ENCODE data around the gene LRRFIP1. TPM values are rescaled to one million over a fixed set of nuclear protein-coding genes. Genes with fewer than 3 reads are reported as not detected.

Gene LRRFIP1
- polyA plus RNA-seq, 1 donor (not counting 4 experiments of a cell fraction or from before 2014, with no cell fraction given): 115 TPM

DNA sequence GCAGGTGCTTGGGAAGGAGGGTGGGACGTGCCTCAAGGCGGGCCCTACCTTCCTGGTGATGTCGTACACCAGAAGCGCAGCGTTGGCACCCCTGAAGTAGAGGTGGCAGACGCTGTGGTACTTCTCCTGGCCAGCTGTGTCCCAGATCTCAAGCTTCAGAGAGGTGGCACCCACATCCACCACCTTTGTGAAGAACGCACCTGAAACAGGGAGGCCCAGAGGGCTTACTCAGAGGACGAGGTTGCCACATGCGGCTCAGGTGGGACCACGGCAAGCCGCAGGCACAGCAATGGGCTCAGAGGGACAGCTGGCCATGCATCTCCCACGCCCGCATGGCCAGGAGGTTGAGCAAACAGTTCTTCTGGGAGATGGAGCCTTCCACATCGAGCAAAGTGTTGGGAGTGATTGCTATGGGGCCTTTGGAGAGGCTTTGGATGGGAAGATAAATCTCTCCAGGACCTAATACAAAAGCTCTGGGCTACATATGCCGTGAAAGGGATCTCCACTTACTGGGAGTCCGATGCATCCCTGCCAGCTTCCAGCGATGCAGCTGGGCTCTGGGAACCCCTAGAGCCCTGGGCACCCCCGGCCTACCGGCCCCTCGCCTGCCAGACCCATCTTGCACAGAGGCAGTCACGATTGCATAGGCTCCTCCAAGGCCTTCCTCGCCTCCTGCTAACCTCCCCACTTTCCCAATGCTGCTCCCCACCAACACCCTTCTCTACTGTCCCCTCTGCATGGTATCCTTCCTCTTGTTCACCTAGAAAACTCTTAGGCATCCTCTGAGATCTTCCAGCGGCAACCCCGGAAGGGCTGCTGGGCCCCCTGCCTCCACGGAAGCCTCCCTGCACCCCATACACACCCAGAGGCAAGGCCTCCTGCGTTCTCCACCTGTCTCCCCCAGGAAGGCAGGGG lies 49.2 kb upstream of the LRRFIP1 start:
- no peaks in the 10 kb centered on the region for H3K36me3 ChIP-seq (ENCODE audit: control insufficient read depth in 2 of 2, extremely low read depth in 1 of 2, insufficient read depth in 2 of 2, low read length in 2 of 2)
- no peak overlapping the region for H2AFZ ChIP-seq (ENCODE audit: control insufficient read depth, low read length)
- no peak overlapping the region for H3K4me3 ChIP-seq (ENCODE audit: control insufficient read depth in 2 of 3, extremely low read depth in 1 of 3, insufficient read depth in 2 of 3, low read depth in 1 of 3, low read length in 3 of 3)
- H3K9ac ChIP-seq (ENCODE audit: control insufficient read depth, extremely low read depth, insufficient read depth, low read length): no peak overlapping the region
- dilution Hi-C loops (cut with MboI; ENCODE audit: extremely low pct_ligation_motif_present, low sequenced_read_pairs): no loop called here
- H3K4me2 ChIP-seq (ENCODE audit: control insufficient read depth, extremely low read depth, insufficient read depth, low read depth, low read length): no peak overlapping the region
- peaks cover 12% of the 10 kb centered on the region for H3K4me1 ChIP-seq (ENCODE audit: control insufficient read depth, extremely low read depth, insufficient read depth, low read length)
- no peaks in the 10 kb centered on the region for H3K9me1 ChIP-seq (ENCODE audit: control insufficient read depth, extremely low read depth, insufficient read depth, low read length)
- no peaks in the 10 kb centered on the region for H3K27me3 ChIP-seq (ENCODE audit: control insufficient read depth, extremely low read depth, insufficient read depth, low read length)
- TF ChIP-seq, protein P1, sequence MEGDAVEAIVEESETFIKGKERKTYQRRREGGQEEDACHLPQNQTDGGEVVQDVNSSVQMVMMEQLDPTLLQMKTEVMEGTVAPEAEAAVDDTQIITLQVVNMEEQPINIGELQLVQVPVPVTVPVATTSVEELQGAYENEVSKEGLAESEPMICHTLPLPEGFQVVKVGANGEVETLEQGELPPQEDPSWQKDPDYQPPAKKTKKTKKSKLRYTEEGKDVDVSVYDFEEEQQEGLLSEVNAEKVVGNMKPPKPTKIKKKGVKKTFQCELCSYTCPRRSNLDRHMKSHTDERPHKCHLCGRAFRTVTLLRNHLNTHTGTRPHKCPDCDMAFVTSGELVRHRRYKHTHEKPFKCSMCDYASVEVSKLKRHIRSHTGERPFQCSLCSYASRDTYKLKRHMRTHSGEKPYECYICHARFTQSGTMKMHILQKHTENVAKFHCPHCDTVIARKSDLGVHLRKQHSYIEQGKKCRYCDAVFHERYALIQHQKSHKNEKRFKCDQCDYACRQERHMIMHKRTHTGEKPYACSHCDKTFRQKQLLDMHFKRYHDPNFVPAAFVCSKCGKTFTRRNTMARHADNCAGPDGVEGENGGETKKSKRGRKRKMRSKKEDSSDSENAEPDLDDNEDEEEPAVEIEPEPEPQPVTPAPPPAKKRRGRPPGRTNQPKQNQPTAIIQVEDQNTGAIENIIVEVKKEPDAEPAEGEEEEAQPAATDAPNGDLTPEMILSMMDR (optimal IDR thresholded peaks at IDR 0.05 in 1 of 3, IDR thresholded peaks at IDR 0.05 in 1 of 3, conservative IDR thresholded peaks at IDR 0.05 in 1 of 3; ENCODE audit: extremely low read depth in 1 of 3, insufficient read depth in 2 of 3, low read length in 3 of 3): no peak
- no peak for TF ChIP-seq EZH2 (IDR thresholded peaks at IDR 0.05; ENCODE audit: low read length)
- no peak overlapping the region for H3K27ac ChIP-seq (ENCODE audit: control insufficient read depth, insufficient read depth, low read length)
- FAIRE-seq (no peak), DNase-seq (ENCODE audit: low read depth, low spot score) (no peak)
- no peaks in the 10 kb centered on the region for H3K79me2 ChIP-seq (ENCODE audit: control insufficient read depth, insufficient read depth, low read length)
- no peaks in the 10 kb centered on the region for H4K20me1 ChIP-seq (ENCODE audit: control insufficient read depth, extremely low read depth, insufficient read depth, low read length)
- no peaks in the 10 kb centered on the region for H3K9me3 ChIP-seq (ENCODE audit: control insufficient read depth, low read depth, low read length)

DNA sequence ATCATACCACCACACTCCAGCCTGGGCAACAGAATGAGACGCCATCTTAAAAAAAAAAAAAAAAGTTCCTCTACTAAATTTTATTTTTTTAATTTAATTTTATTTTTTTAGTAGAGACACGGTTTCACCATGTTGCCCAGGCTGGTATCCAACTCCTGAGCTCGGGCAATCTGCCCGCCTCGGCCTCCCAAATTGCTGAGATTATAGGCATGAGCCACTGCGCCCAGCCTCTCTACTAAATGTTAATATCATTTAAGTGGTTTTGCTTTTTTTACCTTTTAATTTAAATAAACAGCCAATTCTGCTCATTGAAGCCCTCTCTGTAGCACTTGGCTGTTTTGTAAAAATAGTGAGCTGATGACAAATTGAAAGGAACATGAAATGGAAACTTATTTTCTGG lies 46.1 kb upstream of the LRRFIP1 start:
- no peak for DNase-seq (ENCODE audit: low read depth, low spot score)
- dilution Hi-C loops (cut with MboI; ENCODE audit: extremely low pct_ligation_motif_present, low sequenced_read_pairs): no loop called here
- Histone ChIP-seq H4K20me1 (ENCODE audit: control insufficient read depth, extremely low read depth, insufficient read depth, low read length) (no peaks in the 10 kb centered on the region), H3K4me1 (ENCODE audit: control insufficient read depth, extremely low read depth, insufficient read depth, low read length) (no peaks in the 10 kb centered on the region), H3K79me2 (ENCODE audit: control insufficient read depth, insufficient read depth, low read length) (no peaks in the 10 kb centered on the region), H2AFZ (ENCODE audit: control insufficient read depth, low read length) (no peak overlapping the region), H3K36me3 (ENCODE audit: control insufficient read depth in 2 of 2, extremely low read depth in 1 of 2, insufficient read depth in 2 of 2, low read length in 2 of 2) (no peaks in the 10 kb centered on the region), H3K27me3 (ENCODE audit: control insufficient read depth, extremely low read depth, insufficient read depth, low read length) (no peaks in the 10 kb centered on the region), H3K27ac (ENCODE audit: control insufficient read depth, insufficient read depth, low read length) (no peak overlapping the region), H3K9me1 (ENCODE audit: control insufficient read depth, extremely low read depth, insufficient read depth, low read length) (no peaks in the 10 kb centered on the region), H3K4me2 (ENCODE audit: control insufficient read depth, extremely low read depth, insufficient read depth, low read depth, low read length) (no peak overlapping the region), H3K9ac (ENCODE audit: control insufficient read depth, extremely low read depth, insufficient read depth, low read length) (no peak overlapping the region), H3K4me3 (ENCODE audit: control insufficient read depth in 2 of 3, extremely low read depth in 1 of 3, insufficient read depth in 2 of 3, low read depth in 1 of 3, low read length in 3 of 3) (no peak overlapping the region), H3K9me3 (ENCODE audit: control insufficient read depth, low read depth, low read length) (no peaks in the 10 kb centered on the region)
- TF ChIP-seq, protein P1 (optimal IDR thresholded peaks at IDR 0.05 in 1 of 3, IDR thresholded peaks at IDR 0.05 in 1 of 3, conservative IDR thresholded peaks at IDR 0.05 in 1 of 3; ENCODE audit: extremely low read depth in 1 of 3, insufficient read depth in 2 of 3, low read length in 3 of 3): no peak
- no peak for TF ChIP-seq EZH2 (IDR thresholded peaks at IDR 0.05; ENCODE audit: low read length)
- no peak for FAIRE-seq
